Left ventricle myocardium superior (tissue), 1 donor: ENCODE data around the gene MIGA2. TPM values are rescaled to one million over a fixed set of nuclear protein-coding genes. Genes with fewer than 3 reads are reported as not detected.

Source experiments
- ATAC-seq: fragments of 200-7000 bp; cut with Tn5 transposase; one replicate; pipeline ENCODE4 v1.9.1; 2020; ENCODE audit warnings: mild to moderate bottlenecking, moderate library complexity
- DNase-seq: peaks from one replicate; pipeline ENCODE4 v3.0.0-alpha.2; 2020
- intact Hi-C: fragments of 100-400 bp; cut with micrococcal nuclease; formaldehyde crosslinking; loops from one replicate; pipeline ENCODE4 v1.11.0; 2022
- total RNA-seq: library from RNA; stranded (reverse); fragmentation: NEBNext Ultra II Directional; extraction: Animal tissue kit (Norgen Biotek cat#: 25700); gene quantifications from one replicate; pipeline ENCODE4 v1.2.1, GENCODE V29; 2021
- donor health status: DM: no; HTN: yes; CAD: no; lungs with severe emphysema.

The MIGA2 gene
- total RNA-seq, 1 donor from 2014 or later = 39.0 TPM

- DNase-seq = no peak
- intact Hi-C loops = no loop called here
- ATAC-seq = no peak
Observed at GRCh38 chr9:129010267-129010975, 26.0 kb upstream of the MIGA2 start.

GRCh38 chr9:129011170-129011569 lies 25.3 kb upstream of the MIGA2 start:
- intact Hi-C loops = no loop called here
- ATAC-seq (no peak), DNase-seq (no peak)

- no peak for ATAC-seq
- intact Hi-C loops = no loop called here
- DNase-seq = no peak
Observed at GRCh38 chr9:129011761-129012181, 24.7 kb upstream of the MIGA2 start.

- no peak for ATAC-seq
- no peak for DNase-seq
- intact Hi-C loops = no loop called here
Observed at GRCh38 chr9:129012343-129012742, 24.1 kb upstream of the MIGA2 start.

GRCh38 chr9:129012893-129013448 lies 23.5 kb upstream of the MIGA2 start:
- ATAC-seq (no peak), DNase-seq (no peak)
- intact Hi-C loops = no loop called here

- ATAC-seq (no peak), DNase-seq (no peak)
- intact Hi-C loops = no loop called here
Observed at GRCh38 chr9:129013674-129014073, 22.8 kb upstream of the MIGA2 start.

GRCh38 chr9:129014124-129014523 lies 22.3 kb upstream of the MIGA2 start:
- ATAC-seq (no peak), DNase-seq (no peak)
- intact Hi-C loops = no loop called here

- DNase-seq (no peak), ATAC-seq (no peak)
- intact Hi-C loops = no loop called here
Observed at GRCh38 chr9:129014608-129015007, 21.8 kb upstream of the MIGA2 start.

GRCh38 chr9:129021091-129021490 lies 15.3 kb upstream of the MIGA2 start:
- ATAC-seq = no peak
- no peak for DNase-seq
- intact Hi-C loops = no loop called here

- no peak for DNase-seq
- intact Hi-C loops = no loop called here
- no peak for ATAC-seq
Observed at GRCh38 chr9:129022037-129022436, 14.4 kb upstream of the MIGA2 start.

- DNase-seq = peak; percentile 63
- intact Hi-C loops = no loop called here
- peak; percentile 5 for ATAC-seq
Observed at GRCh38 chr9:129023036-129023907, 13.2 kb upstream of the MIGA2 start.

GRCh38 chr9:129023908-129024233 lies 12.6 kb upstream of the MIGA2 start:
- intact Hi-C loops = no loop called here
- ATAC-seq (no peak), DNase-seq (no peak)

- DNase-seq (no peak), ATAC-seq (no peak)
- intact Hi-C loops = no loop called here
Observed at GRCh38 chr9:129026442-129027223, 9.8 kb upstream of the MIGA2 start.

GRCh38 chr9:129027224-129027684 lies 9.2 kb upstream of the MIGA2 start:
- ATAC-seq = no peak
- intact Hi-C loops = no loop called here
- peak; percentile 46 for DNase-seq

- intact Hi-C loops = no loop called here
- no peak for DNase-seq
- ATAC-seq = peak; percentile 17
Observed at GRCh38 chr9:129027685-129028191, 8.7 kb upstream of the MIGA2 start.

GRCh38 chr9:129028192-129028966 lies 8.0 kb upstream of the MIGA2 start, which contains the start of gene SH3GLB2:
Gene SH3GLB2 (minus strand): TSS chr9:129028331. CDS start chr9:129028154, 177 bp downstream.
- ATAC-seq = peak; percentile 96
- intact Hi-C loops = no loop called here
- DNase-seq = peak; percentile 96

GRCh38 chr9:129030191-129030590 lies 6.2 kb upstream of the MIGA2 start:
- ATAC-seq (no peak), DNase-seq (no peak)
- intact Hi-C loops = no loop called here

- no peak for DNase-seq
- ATAC-seq = no peak
- intact Hi-C loops = no loop called here
Observed at GRCh38 chr9:129031514-129031913, 4.9 kb upstream of the MIGA2 start.
